Common myeloid progenitor, CD34-positive (primary cell): ENCODE results near the gene RTP4.

Experiments
- CTCF ChIA-PET: fragments of 350-600 bp; sonication (Branson Sonifier 250); formaldehyde crosslinking; loops from one replicate; lab custom pipeline; 2021; ENCODE audit warnings: antibody characterized with exemption; lab: Charles Lee
- POLR2A ChIA-PET: fragments of 350-600 bp; sonication (Branson Sonifier 250); formaldehyde crosslinking; loops from one replicate; lab custom pipeline; 2021; ENCODE audit warnings: antibody characterized with exemption; lab: Charles Lee
- DNase-seq, 3 donors: peaks; one replicate each; pipeline versions ENCODE4 v3.0.0 to v3.0.0-alpha.2; 2013
- H3K27ac ChIP-seq, 2 experiments: 1 replicate in 1 of 2; 2 replicates in 1 of 2; pipeline ENCODE4 v1.7.0; 2013; ENCODE audit warnings: inconsistent platforms in 2 of 2, low read length in 2 of 2, mild to moderate bottlenecking in 2 of 2, low read depth in 1 of 2, moderate library complexity in 1 of 2; ENCODE audit not compliant: severe bottlenecking in 2 of 2, insufficient read depth in 1 of 2, poor library complexity in 1 of 2
- H3K27me3 ChIP-seq, 5 experiments: replicated peaks in 2 of 5; 1 replicate in 3 of 5; 2 replicates in 2 of 5; pipeline versions ENCODE4 v1.6.1 to v1.7.0; 2013; ENCODE audit warnings: low read length in 4 of 5, mild to moderate bottlenecking in 2 of 5, moderate library complexity in 2 of 5, inconsistent platforms in 1 of 5; ENCODE audit not compliant: insufficient read depth in 5 of 5, control insufficient read depth in 4 of 5
- H3K36me3 ChIP-seq, 4 experiments: 1 replicate in 2 of 4; 2 replicates in 2 of 4; pipeline versions ENCODE4 v1.6.1 to v1.7.0; 2013; ENCODE audit warnings: low read length in 3 of 4, control low read depth in 1 of 4, mild to moderate bottlenecking in 1 of 4; ENCODE audit not compliant: control insufficient read depth in 4 of 4, insufficient read depth in 4 of 4
- H3K4me1 ChIP-seq, 4 experiments: 1 replicate in 3 of 4; 2 replicates in 1 of 4; pipeline versions ENCODE4 v1.6.1 to v1.7.1; 2013; ENCODE audit warnings: low read length in 3 of 4, mild to moderate bottlenecking in 3 of 4, control low read depth in 1 of 4, inconsistent platforms in 1 of 4, moderate library complexity in 1 of 4; ENCODE audit not compliant: control insufficient read depth in 4 of 4, insufficient read depth in 4 of 4; ENCODE audit errors: control extremely low read depth in 1 of 4
- H3K4me3 ChIP-seq, 7 experiments: 1 replicate in 4 of 7; 2 replicates in 3 of 7; pipeline versions ENCODE4 v1.5.1 to v1.7.0; 2013; ENCODE audit warnings: mild to moderate bottlenecking in 7 of 7, low read length in 6 of 7, moderate library complexity in 6 of 7, inconsistent platforms in 2 of 7, low read depth in 2 of 7, control low read depth in 1 of 7; ENCODE audit not compliant: insufficient read depth in 4 of 7, control insufficient read depth in 1 of 7; ENCODE audit errors: extremely low read depth in 1 of 7
- H3K9me3 ChIP-seq, 5 experiments: 1 replicate in 4 of 5; 2 replicates in 1 of 5; pipeline versions ENCODE4 v1.6.1 to v1.7.1; 2013; ENCODE audit warnings: low read length in 4 of 5, mild to moderate bottlenecking in 2 of 5, inconsistent platforms in 1 of 5, low read depth in 1 of 5, moderate library complexity in 1 of 5; ENCODE audit not compliant: control insufficient read depth in 4 of 5, insufficient read depth in 2 of 5; ENCODE audit errors: control extremely low read depth in 1 of 5
- WGBS: methylation state at CpG from one replicate; pipeline ENCODE4 v1.1.5; 2013; ENCODE audit not compliant: insufficient coverage; 5-methylcytosine and 5-hydroxymethylcytosine counted together

Gene RTP4

GRCh38 chr3:187343670-187344069, 24.5 kb upstream of the RTP4 start:
- H3K36me3 ChIP-seq: no peaks in the 10 kb centered on the region
- H3K4me3 ChIP-seq: no peak overlapping the region
- H3K27me3 ChIP-seq: peaks cover 0 to 3% (median 0%) of the 10 kb centered on the region in 5 experiments
- no CpG with 5 or more reads among the region's 1 CpG for WGBS
- ChIA-PET CTCF (interaction anchor here (0.8 kb wide), 1 partner anchor 24 kb away, joined by 4 read pairs; no protein-coding TSS in a partner anchor), POLR2A (interaction anchor here (0.6 kb wide), 1 partner anchor 1905 kb away, joined by 3 read pairs; no protein-coding TSS in a partner anchor)
- no peak for DNase-seq
- H3K4me1 ChIP-seq: no peaks in the 10 kb centered on the region
- H3K9me3 ChIP-seq: no peaks in the 10 kb centered on the region
- no peak overlapping the region for H3K27ac ChIP-seq

- peaks cover 0 to 6% (median 0%) of the 10 kb centered on the region in 5 experiments for H3K27me3 ChIP-seq
- H3K4me1 ChIP-seq: no peaks in the 10 kb centered on the region
- no peak overlapping the region for H3K4me3 ChIP-seq
- 91% methylated on average over 10 of the region's 13 CpGs for WGBS
- H3K27ac ChIP-seq: no peak overlapping the region
- ChIA-PET CTCF (no interaction called here), POLR2A (no interaction called here)
- no peaks in the 10 kb centered on the region for H3K36me3 ChIP-seq
- DNase-seq: no peak
- H3K9me3 ChIP-seq: no peaks in the 10 kb centered on the region
Measured at GRCh38 chr3:187352581-187353575, 15.3 kb upstream of the RTP4 start.

- CTCF ChIA-PET: no interaction called here
- 100% methylated on average over 1 of the region's 1 CpG for WGBS
Measured at GRCh38 chr3:187358068-187358467, 10.1 kb upstream of the RTP4 start.

GRCh38 chr3:187359798-187360486, 8.2 kb upstream of the RTP4 start:
- H3K27ac ChIP-seq: no peak overlapping the region
- CTCF ChIA-PET: interaction anchor here (0.8 kb wide), 1 partner anchor 41 kb away, joined by 4 read pairs; no protein-coding TSS in a partner anchor
- H3K27me3 ChIP-seq: peaks cover 0 to 3% (median 0%) of the 10 kb centered on the region in 5 experiments
- POLR2A ChIA-PET: no interaction called here
- no peaks in the 10 kb centered on the region for H3K36me3 ChIP-seq
- H3K4me3 ChIP-seq: no peak overlapping the region
- WGBS: 95% methylated on average over 6 of the region's 7 CpGs
- no peaks in the 10 kb centered on the region for H3K9me3 ChIP-seq
- H3K4me1 ChIP-seq: peaks cover 0 to 4% (median 0%) of the 10 kb centered on the region in 4 experiments
- DNase-seq: no peak

More at GRCh38 chr3:187358068-187358467, 10.1 kb upstream of the RTP4 start:
- H3K27ac ChIP-seq: no peak overlapping the region
- POLR2A ChIA-PET: no interaction called here
- H3K9me3 ChIP-seq: no peaks in the 10 kb centered on the region
- H3K4me3 ChIP-seq: no peak overlapping the region
- peaks cover 0 to 3% (median 0%) of the 10 kb centered on the region in 5 experiments for H3K27me3 ChIP-seq
- peaks cover 0 to 4% (median 0%) of the 10 kb centered on the region in 4 experiments for H3K4me1 ChIP-seq
- no peak for DNase-seq
- no peaks in the 10 kb centered on the region for H3K36me3 ChIP-seq

- no peak overlapping the region for H3K27ac ChIP-seq
- H3K4me1 ChIP-seq: peaks cover 0 to 4% (median 0%) of the 10 kb centered on the region in 4 experiments
- DNase-seq: no peak
- WGBS: 100% methylated on average over 1 of the region's 3 CpGs
- CTCF ChIA-PET: no interaction called here
- H3K9me3 ChIP-seq: no peaks in the 10 kb centered on the region
- POLR2A ChIA-PET: no interaction called here
- no peak overlapping the region for H3K4me3 ChIP-seq
- H3K36me3 ChIP-seq: no peaks in the 10 kb centered on the region
- H3K27me3 ChIP-seq: peaks cover 0 to 3% (median 0%) of the 10 kb centered on the region in 5 experiments
Measured at GRCh38 chr3:187360596-187360995, 7.6 kb upstream of the RTP4 start.

- DNase-seq: no peak
- no CpG with 5 or more reads among the region's 2 CpGs for WGBS
Measured at GRCh38 chr3:187361835-187362234, 6.3 kb upstream of the RTP4 start.

More at GRCh38 chr3:187361835-187362234, 6.3 kb upstream of the RTP4 start:
- H3K36me3 ChIP-seq: no peaks in the 10 kb centered on the region
- H3K9me3 ChIP-seq: no peaks in the 10 kb centered on the region
- peaks cover 0 to 3% (median 0%) of the 10 kb centered on the region in 5 experiments for H3K27me3 ChIP-seq
- peaks cover 0 to 4% (median 0%) of the 10 kb centered on the region in 4 experiments for H3K4me1 ChIP-seq
- ChIA-PET POLR2A (no interaction called here), CTCF (no interaction called here)
- no peak overlapping the region for H3K4me3 ChIP-seq
- H3K27ac ChIP-seq: no peak overlapping the region
